GM18511 (cell line): ENCODE measurements around the gene LIN54.
"Not testable (repeated sequence)": the region's sequence is repeated elsewhere in the genome, so short reads cannot be mapped to it uniquely, and the experiment has no call there.

Source experiments
- ATAC-seq: cut with Tn5 transposase; IDR thresholded peaks from one replicate; pipeline ENCODE4 v1.9.1; 2021; ENCODE audit warnings: mild to moderate bottlenecking, moderate library complexity; ENCODE audit not compliant: unreplicated experiment

Gene LIN54

GRCh38 chr4:83012687-83013419 is 2.2 kb upstream of the LIN54 start:
- ATAC-seq, result peak; percentile 80

DNA sequence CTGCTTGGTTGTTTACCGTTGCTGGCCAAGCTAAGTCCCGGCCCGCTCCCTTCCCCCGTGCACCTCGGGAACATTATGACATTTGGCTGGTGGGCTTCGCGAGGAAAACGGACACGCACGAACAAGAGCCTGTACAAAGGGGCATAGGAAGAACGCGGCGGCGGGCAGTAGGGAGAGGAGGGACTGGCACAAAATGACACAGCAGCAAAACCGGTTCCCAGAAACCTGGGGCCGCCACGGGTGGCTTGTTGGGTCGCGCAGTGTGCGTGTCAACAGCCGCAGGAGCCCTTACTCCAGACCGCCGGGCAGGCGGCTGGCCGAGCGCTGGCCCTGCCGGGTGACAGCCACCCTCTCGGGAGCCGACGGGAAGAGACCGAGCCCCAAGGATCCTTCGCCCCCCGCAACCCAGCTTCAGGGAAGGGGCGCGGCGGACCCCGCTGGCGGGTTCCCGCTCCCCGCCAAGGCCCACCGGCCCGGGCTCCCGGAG is 1.6 kb upstream of the LIN54 start:
- peak; percentile 18 for ATAC-seq

DNA sequence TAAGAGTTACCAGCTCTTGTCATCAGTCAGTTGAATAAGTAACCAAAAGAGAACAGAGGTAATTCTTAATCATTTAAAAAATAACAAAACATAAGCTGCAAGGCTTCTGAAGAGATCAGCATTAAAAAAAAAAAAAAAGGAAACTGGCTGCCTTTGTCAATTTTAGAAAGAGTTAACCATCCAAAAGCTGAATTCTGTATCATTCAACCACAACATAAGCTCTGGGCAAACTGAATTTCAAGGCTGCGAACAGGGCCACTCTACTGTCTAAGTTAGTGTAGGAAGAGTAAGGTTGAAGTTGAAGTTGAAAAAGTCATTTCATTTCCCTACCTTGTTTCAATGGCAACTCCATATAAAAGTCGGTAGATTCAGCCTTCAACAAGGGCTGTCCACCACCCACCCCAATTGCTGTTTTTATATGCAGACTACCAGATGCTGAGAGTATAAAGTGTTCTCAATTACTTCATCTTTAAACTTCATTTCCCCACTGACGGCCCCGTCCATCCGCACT is 1.1 kb upstream of the LIN54 start:
- ATAC-seq, result no peak

DNA sequence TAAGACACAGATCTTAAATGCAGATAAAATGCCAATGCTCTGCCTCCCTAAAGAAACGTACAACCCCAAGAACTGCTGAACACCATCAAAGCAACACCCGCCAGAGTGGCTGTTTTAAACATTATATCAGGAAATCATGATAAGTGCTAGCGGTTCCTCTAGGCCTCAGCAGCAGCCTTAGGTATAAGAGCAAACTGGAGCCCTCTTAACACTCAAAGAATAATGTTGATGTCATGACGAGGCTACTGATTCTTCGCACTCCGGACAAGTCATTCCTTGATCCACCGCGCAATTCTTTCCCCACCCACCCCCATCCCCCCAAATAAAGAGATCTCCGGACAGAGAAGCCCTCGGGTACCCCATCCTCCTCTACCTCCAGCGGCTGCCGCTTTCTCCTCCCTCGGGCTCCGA is 507 bp downstream of the LIN54 start:
- no peak for ATAC-seq

- no peak for ATAC-seq
Measured at GRCh38 chr4:83009529-83009928, 1.1 kb downstream of the LIN54 start.

GRCh38 chr4:83003044-83003791 is 7.4 kb downstream of the LIN54 start:
- not testable (repeated sequence) for ATAC-seq

DNA sequence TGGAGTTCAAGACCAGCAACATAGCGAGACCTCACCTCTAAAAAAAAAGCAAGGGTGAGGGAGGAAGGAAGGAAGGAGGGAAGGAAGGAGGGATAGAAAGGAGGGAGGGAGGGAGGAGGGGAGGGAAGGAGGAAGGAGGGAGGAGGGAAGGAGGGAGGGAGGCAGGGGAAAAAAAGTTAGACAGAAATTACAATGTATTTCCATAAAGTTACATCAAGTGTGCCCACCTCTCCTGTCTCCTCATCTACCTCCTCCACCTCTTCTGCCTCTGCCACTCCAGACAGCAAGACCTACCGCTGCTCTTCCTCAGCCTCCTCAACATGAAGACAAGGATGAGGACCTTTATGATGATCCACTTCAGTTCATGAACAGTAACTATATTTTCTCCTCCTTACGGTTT is 8.3 kb downstream of the LIN54 start:
- ATAC-seq, result no peak

GRCh38 chr4:82998898-82999297 is 11.7 kb downstream of the LIN54 start:
- ATAC-seq, result no peak

- ATAC-seq, result no peak
Measured at GRCh38 chr4:82994834-82995233, 15.8 kb downstream of the LIN54 start.

DNA sequence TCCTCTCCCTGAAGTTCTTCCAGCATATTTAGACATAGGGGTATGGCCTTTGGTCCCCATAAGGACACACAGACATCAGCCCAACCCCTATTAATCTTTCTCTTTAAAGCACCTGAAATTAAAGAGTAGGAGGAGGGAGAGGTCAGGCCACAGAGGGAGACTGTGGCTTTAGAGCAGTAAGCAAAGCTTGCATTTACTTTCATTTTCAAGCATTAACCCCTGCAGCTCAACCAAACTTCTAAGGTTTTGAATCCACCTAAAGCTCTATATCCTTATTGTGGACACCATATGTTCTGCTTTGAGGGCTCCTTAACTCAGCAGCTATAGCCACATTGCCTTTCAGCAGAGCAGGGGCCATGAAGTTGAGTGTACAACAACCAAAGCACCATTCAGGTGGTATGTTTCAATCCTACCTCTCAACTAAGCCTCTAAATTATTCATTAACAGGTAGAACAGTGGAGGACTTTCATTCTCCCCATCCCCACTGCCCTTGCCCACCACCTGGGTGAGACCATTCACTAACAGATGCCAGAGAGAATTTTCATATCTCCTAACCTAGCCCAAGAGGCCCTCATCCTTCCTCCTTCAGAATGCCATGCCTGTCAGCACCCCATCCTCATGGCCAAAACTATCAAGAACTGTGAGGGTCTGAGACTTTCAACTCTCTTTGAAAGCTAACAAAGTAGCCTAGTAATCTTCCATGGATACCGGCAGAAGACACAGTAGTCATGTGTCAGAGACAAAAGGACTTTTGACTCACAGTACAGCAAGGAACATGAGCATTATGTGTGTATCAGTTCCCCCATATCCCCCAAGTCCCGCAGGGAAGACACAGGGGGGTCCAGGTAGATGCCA is 20.8 kb downstream of the LIN54 start:
- ATAC-seq, result peak; percentile 94

DNA sequence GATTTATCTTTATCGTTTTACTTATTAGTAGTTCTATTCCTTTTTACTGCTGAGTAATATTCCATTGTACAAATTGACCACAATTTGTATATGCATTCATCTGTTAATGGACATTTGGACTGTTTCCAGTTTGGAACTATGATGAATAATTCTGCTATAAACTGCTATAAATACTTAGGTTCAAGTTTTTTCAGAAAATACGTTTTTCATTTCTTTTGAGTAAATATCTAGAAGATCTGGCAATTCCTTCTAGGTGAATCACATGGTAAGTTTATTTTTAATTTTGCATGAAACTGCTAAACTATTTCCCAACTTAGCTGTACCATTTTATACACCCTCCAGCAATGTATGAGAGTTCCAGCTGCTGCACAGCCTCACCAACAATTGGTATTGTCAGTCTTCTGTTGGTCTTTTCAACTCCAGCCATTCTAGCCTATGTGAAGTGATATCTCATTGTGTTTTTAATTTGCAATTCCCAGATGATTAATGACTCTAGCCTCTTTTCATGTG is 22.2 kb downstream of the LIN54 start:
- ATAC-seq, result no peak

DNA sequence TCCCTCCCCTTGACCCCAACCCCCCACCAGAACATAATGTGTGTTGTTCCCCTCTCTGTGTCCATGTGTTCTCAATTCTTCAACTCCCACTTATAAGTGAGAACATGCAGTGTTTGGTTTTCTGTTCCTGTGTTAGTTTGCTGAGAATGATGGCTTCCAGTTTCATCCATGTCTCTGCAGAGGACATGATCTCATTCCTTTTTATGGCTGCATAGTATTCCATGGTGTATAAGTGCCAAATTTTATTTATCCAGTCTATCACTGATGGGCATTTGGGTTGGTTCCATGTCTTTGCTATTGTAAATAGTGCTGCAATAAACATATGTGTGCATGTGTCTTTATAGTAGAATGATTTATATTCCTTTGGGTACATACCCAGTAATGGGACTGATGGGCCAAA is 23.1 kb downstream of the LIN54 start:
- ATAC-seq, result not testable (repeated sequence)

DNA sequence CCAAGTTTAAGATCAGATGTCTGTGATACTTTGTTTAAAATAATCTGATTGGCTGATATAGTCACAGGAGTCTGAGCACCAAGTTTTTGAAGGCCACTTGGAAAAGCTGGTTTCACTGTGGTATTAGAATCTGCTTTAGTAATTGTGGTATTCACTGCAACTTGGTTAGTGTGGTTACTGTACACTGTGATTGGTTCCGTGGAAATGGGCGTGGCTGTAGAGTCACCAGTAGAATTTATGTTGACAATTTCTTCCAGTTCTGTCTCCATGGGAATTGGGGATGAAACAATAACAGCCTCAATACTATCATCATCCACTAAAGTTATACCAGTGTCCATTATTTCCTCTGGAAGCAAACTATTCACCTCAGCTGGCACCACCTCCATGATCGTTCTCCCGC is 26.2 kb downstream of the LIN54 start:
- ATAC-seq, result no peak

DNA sequence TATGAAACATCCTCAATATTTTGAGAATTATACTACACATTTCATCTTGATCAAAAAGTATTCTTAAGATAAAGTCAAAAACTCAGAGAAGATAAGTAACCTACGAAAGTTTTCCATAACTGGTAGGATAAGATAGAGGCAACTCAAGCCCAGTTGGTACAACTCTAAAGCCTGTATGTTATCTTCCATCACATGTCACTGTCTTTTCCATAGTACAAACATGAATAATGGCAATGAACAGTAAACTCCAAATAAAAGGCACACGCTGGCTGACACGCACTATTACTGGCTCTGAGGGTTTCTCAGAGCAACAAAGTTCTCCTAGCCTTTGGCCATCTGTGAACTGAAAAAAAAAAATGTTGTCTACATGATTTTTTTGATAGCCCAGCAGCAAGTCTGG is 27.2 kb downstream of the LIN54 start:
- ATAC-seq, result no peak

DNA sequence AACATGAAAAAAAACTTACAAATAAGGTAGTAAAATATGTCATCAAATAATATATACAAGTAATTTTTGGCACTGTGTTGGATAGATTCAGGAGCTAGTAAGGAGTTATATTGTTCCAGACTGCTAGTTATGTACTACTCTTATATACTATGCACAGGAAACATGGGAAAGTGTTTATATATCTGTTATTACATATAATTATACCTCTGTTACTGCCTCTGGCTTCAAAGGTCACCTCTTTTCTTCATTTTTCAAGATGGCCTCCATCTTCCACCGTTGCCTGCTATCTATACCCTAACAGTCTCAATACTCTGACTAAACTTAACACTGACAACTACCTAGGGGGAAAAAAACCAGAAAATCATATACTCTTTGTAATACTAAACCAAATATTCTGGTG is 29.5 kb downstream of the LIN54 start:
- ATAC-seq, result no peak

GRCh38 chr4:82975792-82976191 is 34.8 kb downstream of the LIN54 start:
- no peak for ATAC-seq

- ATAC-seq, result no peak
Measured at GRCh38 chr4:82969414-82969813, 41.2 kb downstream of the LIN54 start.

DNA sequence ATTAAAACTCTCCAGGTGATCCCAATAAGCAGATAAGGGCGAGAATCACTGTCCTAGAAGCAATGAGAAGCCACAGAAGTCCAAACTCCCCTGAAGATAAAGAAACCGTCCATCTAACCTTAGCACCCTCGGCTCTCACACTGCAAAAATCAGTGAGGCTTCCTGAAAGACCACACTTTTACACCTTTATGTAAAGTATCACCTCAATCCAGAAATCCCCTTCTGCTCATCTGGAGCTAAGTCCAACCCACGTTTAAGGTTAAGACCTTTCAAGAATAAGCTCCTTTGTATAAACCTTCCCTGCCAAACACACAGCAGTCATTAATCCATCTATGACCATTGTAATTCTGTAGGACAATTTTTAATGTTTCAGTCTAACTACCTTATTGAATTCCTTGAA is 41.7 kb downstream of the LIN54 start:
- ATAC-seq, result peak; percentile 45

- no peak for ATAC-seq
Measured at GRCh38 chr4:82965763-82966162, 44.9 kb downstream of the LIN54 start.

GRCh38 chr4:82957045-82957444 is 53.6 kb downstream of the LIN54 start:
- ATAC-seq, result no peak

GRCh38 chr4:82954212-82954611 is 56.4 kb downstream of the LIN54 start:
- ATAC-seq, result no peak
